Calu3 (cell line): ENCODE measurements around the gene SCO1. TPM values are rescaled to one million over a fixed set of nuclear protein-coding genes. Genes with fewer than 3 reads are reported as not detected.

Experiments
- BruUV-seq: library from RNA; stranded (reverse); fragments of 400-500 nt; replicated peaks from 2 replicates; lab custom pipeline; 2021; lab: Mats Ljungman, UMichigan
- CTCF ChIA-PET: fragments of 300-600 bp; sonication (Branson Sonifier 250); formaldehyde crosslinking; loops from one replicate; lab custom pipeline; 2022; ENCODE audit warnings: antibody characterized with exemption; lab: Charles Lee
- DNase-seq: peaks from one replicate; pipeline ENCODE4 v3.0.0; 2022
- H3K27ac Mint-ChIP-seq: one replicate; pipeline ENCODE4 v1.8.0; 2022; ENCODE audit warnings: mixed read lengths; ENCODE audit not compliant: unreplicated experiment
- H3K27me3 Mint-ChIP-seq: one replicate; pipeline ENCODE4 v1.8.0; 2022; ENCODE audit warnings: mixed read lengths; ENCODE audit not compliant: unreplicated experiment
- H3K36me3 Mint-ChIP-seq: one replicate; pipeline ENCODE4 v1.8.0; 2022; ENCODE audit warnings: mild to moderate bottlenecking, moderate library complexity, mixed read lengths; ENCODE audit not compliant: insufficient read depth, unreplicated experiment
- H3K4me1 Mint-ChIP-seq: one replicate; pipeline ENCODE4 v1.8.0; 2022; ENCODE audit warnings: mild to moderate bottlenecking, low read depth, mixed read lengths; ENCODE audit not compliant: unreplicated experiment
- H3K4me3 Mint-ChIP-seq: one replicate; pipeline ENCODE4 v1.8.0; 2022; ENCODE audit warnings: mild to moderate bottlenecking, low read depth, moderate library complexity, mixed read lengths; ENCODE audit not compliant: unreplicated experiment
- H3K9me3 Mint-ChIP-seq: one replicate; pipeline ENCODE4 v1.8.0; 2022; ENCODE audit warnings: low read depth, mixed read lengths; ENCODE audit not compliant: unreplicated experiment
- intact Hi-C: fragments of 100-400 bp; cut with micrococcal nuclease; formaldehyde crosslinking; loops from one replicate; pipeline ENCODE4 v1.10.0; 2022; ENCODE audit not compliant: unreplicated experiment
- total RNA-seq: library from RNA; stranded (reverse); gene quantifications from 2 replicates; pipeline ENCODE4 v1.2.3, GENCODE V29; 2022
- TF ChIP-seq, protein P1 (sequence below): fragments of 200-600 bp; IDR thresholded peaks from one replicate; pipeline ENCODE4 v1.8.0; 2022; ENCODE audit warnings: antibody characterized with exemption; ENCODE audit not compliant: unreplicated experiment

The SCO1 gene
- total RNA-seq, 1 experiment from 2014 or later = 27.4 TPM

DNA sequence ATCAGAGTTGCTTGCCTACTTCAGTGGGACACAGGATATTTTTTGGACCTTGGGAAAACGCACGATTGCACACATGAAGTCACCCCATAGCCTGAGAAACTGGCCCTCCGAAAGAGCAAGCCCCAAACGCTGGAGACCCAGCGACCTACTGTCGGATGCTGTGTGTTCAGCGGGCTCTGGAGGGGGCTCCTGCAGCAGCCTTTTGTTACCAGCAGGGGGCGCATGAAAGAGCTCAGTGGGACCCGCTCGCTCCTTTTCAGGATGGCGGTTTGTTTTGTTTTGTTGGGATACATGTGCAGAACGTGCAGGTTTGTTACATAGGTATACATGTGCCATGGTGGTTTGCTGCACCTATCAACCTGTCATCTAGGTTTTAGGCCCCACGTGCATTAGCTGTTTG is 68.6 kb downstream of the SCO1 start:
- Mint-ChIP-seq H3K4me1 (no peaks in the 10 kb centered on the region), H3K27me3 (no peaks in the 10 kb centered on the region), H3K4me3 (no peak overlapping the region), H3K9me3 (no peaks in the 10 kb centered on the region), H3K27ac (no peak overlapping the region), H3K36me3 (no peaks in the 10 kb centered on the region)
- BruUV-seq = no TSS peak
- CTCF ChIA-PET = interaction anchor here (1.3 kb wide), 1 partner anchor 11 kb away, joined by 4 read pairs; no protein-coding TSS in a partner anchor
- no peak for DNase-seq
- intact Hi-C loops = no loop called here
- TF ChIP-seq, protein P1, sequence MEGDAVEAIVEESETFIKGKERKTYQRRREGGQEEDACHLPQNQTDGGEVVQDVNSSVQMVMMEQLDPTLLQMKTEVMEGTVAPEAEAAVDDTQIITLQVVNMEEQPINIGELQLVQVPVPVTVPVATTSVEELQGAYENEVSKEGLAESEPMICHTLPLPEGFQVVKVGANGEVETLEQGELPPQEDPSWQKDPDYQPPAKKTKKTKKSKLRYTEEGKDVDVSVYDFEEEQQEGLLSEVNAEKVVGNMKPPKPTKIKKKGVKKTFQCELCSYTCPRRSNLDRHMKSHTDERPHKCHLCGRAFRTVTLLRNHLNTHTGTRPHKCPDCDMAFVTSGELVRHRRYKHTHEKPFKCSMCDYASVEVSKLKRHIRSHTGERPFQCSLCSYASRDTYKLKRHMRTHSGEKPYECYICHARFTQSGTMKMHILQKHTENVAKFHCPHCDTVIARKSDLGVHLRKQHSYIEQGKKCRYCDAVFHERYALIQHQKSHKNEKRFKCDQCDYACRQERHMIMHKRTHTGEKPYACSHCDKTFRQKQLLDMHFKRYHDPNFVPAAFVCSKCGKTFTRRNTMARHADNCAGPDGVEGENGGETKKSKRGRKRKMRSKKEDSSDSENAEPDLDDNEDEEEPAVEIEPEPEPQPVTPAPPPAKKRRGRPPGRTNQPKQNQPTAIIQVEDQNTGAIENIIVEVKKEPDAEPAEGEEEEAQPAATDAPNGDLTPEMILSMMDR = no peak

DNA sequence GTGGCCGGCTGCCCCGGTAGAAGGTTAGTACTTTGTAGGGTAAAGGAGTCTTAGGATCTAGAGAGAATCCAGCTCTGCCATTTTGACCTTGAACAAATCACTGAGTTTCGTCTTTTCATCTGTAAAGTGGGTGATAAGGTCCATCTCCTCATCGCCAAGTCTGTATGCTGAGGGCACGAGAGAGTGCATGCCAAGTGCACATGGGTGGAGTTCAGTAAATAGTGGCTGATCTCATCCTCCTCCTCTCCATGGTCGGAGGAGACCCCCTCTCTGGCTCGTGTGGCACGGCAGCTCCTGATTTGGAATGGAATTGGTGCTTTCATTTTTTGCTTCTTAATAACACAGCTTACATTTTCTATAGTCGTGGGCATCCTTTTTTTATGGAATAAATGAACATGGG is 70.9 kb downstream of the SCO1 start:
- CTCF ChIA-PET = interaction anchor here (0.5 kb wide), 1 partner anchor 28 kb away, joined by 3 read pairs; no protein-coding TSS in a partner anchor
- Mint-ChIP-seq H3K27ac (no peak overlapping the region), H3K27me3 (no peaks in the 10 kb centered on the region), H3K36me3 (no peaks in the 10 kb centered on the region), H3K4me3 (no peak overlapping the region), H3K9me3 (no peaks in the 10 kb centered on the region), H3K4me1 (no peaks in the 10 kb centered on the region)
- intact Hi-C loops = no loop called here
- no peak for DNase-seq
- BruUV-seq = no TSS peak
- TF ChIP-seq, protein P1 = no peak

DNA sequence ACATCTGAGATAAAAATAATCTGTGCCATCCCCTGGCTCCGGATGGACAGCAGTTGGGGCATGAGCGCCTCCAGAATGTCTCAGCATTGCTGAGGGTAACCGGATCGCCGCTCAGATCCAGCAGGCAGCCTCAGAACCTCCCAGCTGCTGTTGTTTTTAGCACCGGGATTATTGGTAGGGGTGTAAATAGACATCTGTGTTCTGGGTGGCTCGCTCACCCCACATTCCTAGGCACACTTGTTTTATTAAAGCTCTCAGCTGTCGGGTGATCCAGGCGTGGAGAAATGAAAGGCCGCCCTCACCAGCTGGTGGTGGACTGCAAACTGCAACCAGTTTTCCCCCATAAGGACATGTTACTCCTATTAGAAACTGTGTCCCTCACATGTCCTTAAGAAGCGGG is 72.4 kb downstream of the SCO1 start:
- H3K36me3 Mint-ChIP-seq = no peaks in the 10 kb centered on the region
- H3K4me1 Mint-ChIP-seq = no peaks in the 10 kb centered on the region
- DNase-seq = no peak
- TF ChIP-seq, protein P1 = no peak
- intact Hi-C loops = no loop called here
- no peak overlapping the region for H3K4me3 Mint-ChIP-seq
- H3K9me3 Mint-ChIP-seq = no peaks in the 10 kb centered on the region
- CTCF ChIA-PET = no interaction called here
- no peak overlapping the region for H3K27ac Mint-ChIP-seq
- BruUV-seq = no TSS peak
- no peaks in the 10 kb centered on the region for H3K27me3 Mint-ChIP-seq

DNA sequence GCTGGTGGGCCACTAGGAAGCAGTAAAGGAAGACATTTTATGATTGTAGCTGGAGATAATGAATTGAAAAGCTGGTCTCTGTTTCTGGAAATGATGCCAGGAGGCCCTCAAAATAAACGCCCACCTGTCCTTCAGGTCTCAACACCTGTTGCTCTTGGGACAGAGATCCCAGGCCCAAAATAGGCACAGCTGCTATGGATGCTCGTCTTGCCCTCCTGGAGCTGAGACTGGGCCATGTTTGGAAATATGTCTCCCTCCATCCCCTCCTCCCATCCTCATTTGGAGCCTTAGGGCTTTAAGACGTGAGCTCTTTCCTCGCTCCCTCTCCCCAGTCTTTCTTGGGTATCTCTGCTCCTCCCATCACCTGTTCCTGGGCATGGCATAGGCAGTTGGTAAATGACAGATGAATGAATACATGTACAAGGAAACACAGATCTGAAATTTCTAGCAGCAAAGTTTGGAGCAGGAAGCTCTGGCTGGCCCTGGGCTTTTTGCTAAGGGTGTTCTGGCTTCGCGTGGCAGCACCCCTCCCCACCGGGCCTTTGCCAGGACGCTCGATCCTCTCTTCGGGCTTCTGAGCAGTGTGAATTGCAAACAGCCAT is 73.5 kb downstream of the SCO1 start:
- no peaks in the 10 kb centered on the region for H3K36me3 Mint-ChIP-seq
- no peak for DNase-seq
- TF ChIP-seq, protein P1 = no peak
- intact Hi-C loops = no loop called here
- no peaks in the 10 kb centered on the region for H3K9me3 Mint-ChIP-seq
- CTCF ChIA-PET = no interaction called here
- H3K4me1 Mint-ChIP-seq = no peaks in the 10 kb centered on the region
- no peak overlapping the region for H3K27ac Mint-ChIP-seq
- no TSS peak for BruUV-seq
- H3K4me3 Mint-ChIP-seq = no peak overlapping the region
- H3K27me3 Mint-ChIP-seq = no peaks in the 10 kb centered on the region
